Uterus (tissue), 2 donors: ENCODE results near the gene CENPX.

Experiments
- CTCF ChIP-seq, 4 experiments: fragments of 200-600 bp in 2 of 4; fragments of 450-650 bp in 2 of 4; sonication (generic) in 2 of 4; IDR thresholded peaks; one replicate each; pipeline ENCODE4 v1.5.1; 2016 to 2019; ENCODE audit warnings: antibody characterized with exemption in 4 of 4, mild to moderate bottlenecking in 2 of 4, moderate library complexity in 1 of 4
- POLR2A ChIP-seq, 2 donors: fragments of 450-650 bp; IDR thresholded peaks; one replicate each; pipeline ENCODE4 v1.6.1; 2016; ENCODE audit warnings: antibody characterized with exemption in 2 of 2, mild to moderate bottlenecking in 1 of 2, moderate library complexity in 1 of 2

- TF ChIP-seq CTCF (IDR thresholded peaks at IDR 0.05) (no peak), POLR2A (IDR thresholded peaks at IDR 0.05) (no peak)
Measured at GRCh38 chr17:81984773-81985410, 37.8 kb downstream of the CENPX start.
